Spinal cord (tissue), 10 donors: ENCODE results near the gene REXO4. TPM values are rescaled to one million over a fixed set of nuclear protein-coding genes. Genes with fewer than 3 reads are reported as not detected.
A peak's percentile ranks its signal among the peaks of the same experiment; 100 is the strongest.

Source experiments
- DNase-seq, 6 donors: peaks; one replicate each; pipeline versions ENCODE4 v3.0.0 to v3.0.0-alpha.2; 2013 to 2015; ENCODE audit warnings: low spot score in 6 of 6, low read depth in 4 of 6
- H3K27ac ChIP-seq: one replicate; pipeline ENCODE4 v1.5.1; 2013; ENCODE audit warnings: low read depth, low read length, control low read depth
- H3K27me3 ChIP-seq: one replicate; pipeline ENCODE4 v1.6.1; 2013; ENCODE audit warnings: low read length; ENCODE audit not compliant: control insufficient read depth, insufficient read depth
- H3K36me3 ChIP-seq: one replicate; pipeline ENCODE4 v1.6.1; 2013; ENCODE audit warnings: low read length; ENCODE audit not compliant: control insufficient read depth, insufficient read depth
- H3K4me1 ChIP-seq: one replicate; pipeline ENCODE4 v1.6.1; 2013; ENCODE audit warnings: low read length; ENCODE audit not compliant: control insufficient read depth, insufficient read depth
- H3K4me3 ChIP-seq: one replicate; pipeline ENCODE4 v1.5.1; 2013; ENCODE audit warnings: low read depth, low read length, control low read depth
- H3K9me3 ChIP-seq: one replicate; pipeline ENCODE4 v1.6.1; 2013; ENCODE audit warnings: low read length; ENCODE audit not compliant: control insufficient read depth, insufficient read depth
- WGBS: methylation state at CpG from one replicate; pipeline ENCODE4 v1.1.5; 2013; ENCODE audit warnings: missing lambda C conversion rate; ENCODE audit not compliant: insufficient coverage; 5-methylcytosine and 5-hydroxymethylcytosine counted together
- polyA plus RNA-seq, 2 donors: library from polyadenylated mRNA; unstranded; fragments of 120-200 nt; gene quantifications; one replicate each; pipeline ENCODE4 v1.2.1, GENCODE V29; 2013; ENCODE audit not compliant: insufficient read length in 2 of 2
- total RNA-seq, 2 donors: library from RNA; depleted of rRNA in 1 of 2; stranded (reverse); fragments of 120-200 nt in 1 of 2; fragments of >200 nt in 1 of 2; gene quantifications; one replicate each; pipeline versions ENCODE4 v1.2.3 to v1.2.4, GENCODE V29; 2013 to 2014
- donor health status: healthy.

REXO4 gene
- total and polyA plus RNA-seq, 4 donors, result 9.0 to 28.1 (median 22.4) TPM

GRCh38 chr9:133375724-133376654 lies 41.8 kb downstream of the REXO4 start, which contains the start of the genes STKLD1 and SURF4:
Gene STKLD1 (plus strand): TSS chr9:133376366. CDS start chr9:133376474, 108 bp downstream.
Gene SURF4 (minus strand): TSS chr9:133376060. CDS start chr9:133375969, 91 bp downstream.
- under 1% methylated on average over 120 of the region's 120 CpGs for WGBS
- DNase-seq, result peak; percentile 82 to 98 (median 92)
- Histone ChIP-seq H3K4me1 (peaks cover 40% of the 10 kb centered on the region), H3K9me3 (no peaks in the 10 kb centered on the region), H3K27ac (peak within 1 kb of the TSS; percentile 67), H3K4me3 (peak within 1 kb of the TSS; percentile 73), H3K27me3 (no peaks in the 10 kb centered on the region), H3K36me3 (peaks cover 23% of the 10 kb centered on the region)

DNA sequence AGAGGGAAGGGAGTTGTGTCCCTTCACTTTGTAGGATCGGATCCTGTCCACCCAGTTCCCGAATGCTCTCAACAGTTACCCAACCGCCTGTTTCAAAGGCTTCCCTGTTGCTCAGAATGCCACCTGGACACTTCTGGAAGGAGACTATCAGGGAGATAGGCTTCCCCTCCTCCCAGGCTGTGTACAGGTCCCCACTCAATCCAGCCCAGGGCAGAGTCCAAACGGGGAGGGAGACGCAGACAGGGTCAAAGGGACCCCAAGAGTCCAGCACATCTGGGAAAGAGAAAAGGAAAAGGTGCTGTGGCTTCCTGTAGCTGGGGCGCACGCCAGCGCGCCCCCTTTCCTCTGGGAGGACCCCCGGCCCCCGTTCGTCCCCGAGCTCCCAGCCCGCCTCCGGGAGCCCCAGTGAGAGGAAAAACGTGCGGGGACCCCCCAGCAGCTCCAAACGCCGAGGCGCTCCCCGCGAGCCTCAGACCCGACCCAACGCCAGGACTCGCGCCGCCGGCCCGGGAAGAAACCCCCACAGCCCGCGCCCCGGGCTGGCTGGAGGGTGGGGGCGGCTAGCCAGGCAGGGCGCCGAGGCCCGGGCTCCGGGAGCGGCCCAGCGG lies 42.6 kb downstream of the REXO4 start:
- WGBS, result under 1% methylated on average over 39 of the region's 39 CpGs
- Histone ChIP-seq H3K27me3 (no peaks in the 10 kb centered on the region), H3K4me3 (peak overlapping the region; percentile 73), H3K36me3 (peaks cover 29% of the 10 kb centered on the region), H3K9me3 (no peaks in the 10 kb centered on the region), H3K4me1 (peaks cover 44% of the 10 kb centered on the region), H3K27ac (peak overlapping the region; percentile 57)
- DNase-seq, result peak in 2 of 6 donors; percentile 45 to 60

DNA sequence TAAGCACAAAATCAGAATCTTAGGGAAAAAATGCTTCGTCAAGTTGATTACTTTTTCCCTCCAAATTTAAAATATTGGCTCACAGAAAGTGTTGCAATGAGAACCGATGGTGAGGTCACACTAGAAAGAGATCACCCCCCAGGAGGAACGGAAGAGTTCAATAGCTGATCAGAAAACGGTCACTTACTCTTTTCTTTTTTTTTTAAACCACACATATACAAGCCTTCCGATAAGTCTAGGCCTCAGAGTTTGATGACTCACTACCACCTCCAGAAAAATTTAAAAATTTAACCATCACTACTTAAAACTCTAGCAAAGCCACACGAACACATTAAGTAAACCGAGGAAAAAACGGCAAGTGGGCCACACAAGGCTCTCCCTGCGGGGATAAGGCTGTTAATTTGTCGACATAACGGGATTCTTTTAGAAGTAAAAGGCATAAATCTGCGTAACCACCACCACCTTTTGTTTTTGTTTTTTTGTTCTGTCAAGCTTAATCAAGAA lies 43.1 kb downstream of the REXO4 start:
- 44% methylated on average over 3 of the region's 12 CpGs for WGBS
- Histone ChIP-seq H3K9me3 (no peaks in the 10 kb centered on the region), H3K27ac (peak overlapping the region; percentile 57), H3K4me3 (peak overlapping the region; percentile 73), H3K4me1 (peaks cover 44% of the 10 kb centered on the region), H3K36me3 (peaks cover 34% of the 10 kb centered on the region), H3K27me3 (no peaks in the 10 kb centered on the region)
- DNase-seq, result no peak

DNA sequence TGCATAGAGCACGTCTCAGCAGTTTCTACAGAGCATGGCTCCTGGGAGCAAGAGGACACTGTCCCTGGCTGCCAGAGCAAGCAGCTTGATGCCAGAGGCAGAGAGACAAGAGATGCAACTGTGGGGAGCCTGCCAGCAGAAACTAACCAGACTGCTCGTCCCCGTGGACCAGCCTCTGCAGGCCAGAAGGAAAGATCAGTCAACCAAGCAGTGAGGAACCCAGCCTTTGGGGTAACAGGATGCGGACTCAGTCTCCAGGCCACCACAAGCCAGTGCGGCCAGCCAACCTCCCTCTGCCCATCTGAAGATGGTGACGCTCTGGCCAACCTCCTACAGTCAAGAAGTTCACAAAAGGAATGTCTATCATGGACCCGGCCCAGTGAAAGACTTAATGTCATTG lies 45.7 kb downstream of the REXO4 start:
- no peaks in the 10 kb centered on the region for H3K27me3 ChIP-seq
- H3K4me1 ChIP-seq, result peaks cover 59% of the 10 kb centered on the region
- no peak for DNase-seq
- WGBS, result 85% methylated on average over 7 of the region's 7 CpGs
- H3K27ac ChIP-seq, result no peak overlapping the region
- peaks cover 49% of the 10 kb centered on the region for H3K36me3 ChIP-seq
- H3K4me3 ChIP-seq, result no peak overlapping the region
- H3K9me3 ChIP-seq, result no peaks in the 10 kb centered on the region

GRCh38 chr9:133371261-133371711 lies 46.5 kb downstream of the REXO4 start:
- Histone ChIP-seq H3K27me3 (no peaks in the 10 kb centered on the region), H3K9me3 (no peaks in the 10 kb centered on the region), H3K27ac (no peak overlapping the region), H3K4me3 (no peak overlapping the region), H3K36me3 (peaks cover 58% of the 10 kb centered on the region), H3K4me1 (peaks cover 51% of the 10 kb centered on the region)
- WGBS, result 68% methylated on average over 7 of the region's 12 CpGs
- DNase-seq, result no peak

- no peak overlapping the region for H3K27ac ChIP-seq
- 92% methylated on average over 4 of the region's 9 CpGs for WGBS
- peaks cover 51% of the 10 kb centered on the region for H3K4me1 ChIP-seq
- no peaks in the 10 kb centered on the region for H3K9me3 ChIP-seq
- peaks cover 63% of the 10 kb centered on the region for H3K36me3 ChIP-seq
- H3K4me3 ChIP-seq, result no peak overlapping the region
- no peaks in the 10 kb centered on the region for H3K27me3 ChIP-seq
- DNase-seq, result no peak
Measured at GRCh38 chr9:133370685-133371084, 47.1 kb downstream of the REXO4 start.

GRCh38 chr9:133369933-133370332 lies 47.9 kb downstream of the REXO4 start:
- 97% methylated on average over 6 of the region's 7 CpGs for WGBS
- H3K9me3 ChIP-seq, result no peaks in the 10 kb centered on the region
- peaks cover 69% of the 10 kb centered on the region for H3K36me3 ChIP-seq
- no peak overlapping the region for H3K4me3 ChIP-seq
- peaks cover 47% of the 10 kb centered on the region for H3K4me1 ChIP-seq
- no peak for DNase-seq
- no peak overlapping the region for H3K27ac ChIP-seq
- no peaks in the 10 kb centered on the region for H3K27me3 ChIP-seq

GRCh38 chr9:133369422-133369821 lies 48.4 kb downstream of the REXO4 start:
- H3K4me1 ChIP-seq, result peaks cover 47% of the 10 kb centered on the region
- peaks cover 74% of the 10 kb centered on the region for H3K36me3 ChIP-seq
- H3K27me3 ChIP-seq, result no peaks in the 10 kb centered on the region
- H3K9me3 ChIP-seq, result no peaks in the 10 kb centered on the region
- 94% methylated on average over 5 of the region's 6 CpGs for WGBS
- DNase-seq, result no peak
- no peak overlapping the region for H3K27ac ChIP-seq
- H3K4me3 ChIP-seq, result no peak overlapping the region

- Histone ChIP-seq H3K4me1 (peaks cover 39% of the 10 kb centered on the region), H3K4me3 (no peak overlapping the region), H3K36me3 (peaks cover 81% of the 10 kb centered on the region), H3K27ac (no peak overlapping the region), H3K27me3 (no peaks in the 10 kb centered on the region), H3K9me3 (no peaks in the 10 kb centered on the region)
- WGBS, result 69% methylated on average over 10 of the region's 18 CpGs
- peak in 2 of 6 donors; percentile 34 to 76 for DNase-seq
Measured at GRCh38 chr9:133368249-133368881, 49.4 kb downstream of the REXO4 start.
